Right cardiac atrium (tissue), 5 donors: Measurements from ENCODE around the gene LARGE2. TPM values are rescaled to one million over a fixed set of nuclear protein-coding genes. Genes with fewer than 3 reads are reported as not detected.

Experiments used
- ATAC-seq, 2 donors: fragments of 200-7000 bp; cut with Tn5 transposase; one replicate each; pipeline versions ENCODE4 v1.8.0 to v1.9.1; 2020; ENCODE audit warnings: moderate library complexity in 2 of 2, mild to moderate bottlenecking in 1 of 2
- DNase-seq, 3 donors: peaks; one replicate each; pipeline ENCODE4 v3.0.0-alpha.2; 2020
- H3K27ac ChIP-seq: one replicate; pipeline ENCODE4 v1.5.1; 2013; ENCODE audit warnings: mild to moderate bottlenecking, low read length, control low read depth, moderate library complexity
- H3K27me3 ChIP-seq: one replicate; pipeline ENCODE4 v1.6.1; 2013; ENCODE audit not compliant: control insufficient read depth, insufficient read depth
- H3K4me1 ChIP-seq: one replicate; pipeline ENCODE4 v1.6.1; 2013; ENCODE audit warnings: low read length; ENCODE audit not compliant: control insufficient read depth, insufficient read depth
- H3K4me3 ChIP-seq: one replicate; pipeline ENCODE4 v1.5.1; 2013; ENCODE audit warnings: low read length, control low read depth
- H3K9me3 ChIP-seq: one replicate; pipeline ENCODE4 v1.6.1; 2013; ENCODE audit warnings: low read length; ENCODE audit not compliant: control insufficient read depth
- WGBS: extraction: QIAGEN DNeasy Blood & Tissue Kit; methylation state at CpG from one replicate; pipeline ENCODE4 v1.1.7; 2013; 5-methylcytosine and 5-hydroxymethylcytosine counted together
- intact Hi-C, 4 donors: fragments of 100-400 bp; cut with DNase I; formaldehyde crosslinking; loops; one replicate each; pipeline versions ENCODE4 v1.11.0 to v1.14.0; 2022 to 2023
- polyA plus RNA-seq: library from polyadenylated mRNA; stranded (reverse); fragments of 200-250 nt; gene quantifications from one replicate; pipeline ENCODE4 v1.2.3, GENCODE V29; 2013
- total RNA-seq, 4 donors: library from RNA; stranded (reverse); fragmentation: NEBNext Ultra II Directional; extraction: Animal tissue kit (Norgen Biotek cat#: 25700); gene quantifications; one replicate each; pipeline ENCODE4 v1.2.1, GENCODE V29; 2021
- donor health status: healthy with polysubstance abuse.
- donor health status: DM: no; HTN: yes; CAD: no.
- donor health status: DM: no; HTN: no; CAD: no.
- donor health status: DM: no; HTN: yes; CAD: no; lungs with severe emphysema.
- donor health status: DM: yes; HTN: yes; CAD: no.

LARGE2 gene
- total and polyA plus RNA-seq, 5 donors, result 0.18 to 0.48 (median 0.26) TPM; not detected in 1

- H3K4me3 ChIP-seq, result peak overlapping the region; percentile 95
- DNase-seq (peak; percentile 87 to 94 (median 92)), ATAC-seq (peak; percentile 86 to 87)
- H3K9me3 ChIP-seq, result no peaks in the 10 kb centered on the region
- WGBS, result under 1% methylated on average over 38 of the region's 38 CpGs
- no peaks in the 10 kb centered on the region for H3K4me1 ChIP-seq
- no peaks in the 10 kb centered on the region for H3K27me3 ChIP-seq
- H3K27ac ChIP-seq, result peak overlapping the region; percentile 80
- intact Hi-C loops, result no loop called here
Measured at GRCh38 chr11:45918331-45918941, 4.0 kb upstream of the LARGE2 start.

DNA sequence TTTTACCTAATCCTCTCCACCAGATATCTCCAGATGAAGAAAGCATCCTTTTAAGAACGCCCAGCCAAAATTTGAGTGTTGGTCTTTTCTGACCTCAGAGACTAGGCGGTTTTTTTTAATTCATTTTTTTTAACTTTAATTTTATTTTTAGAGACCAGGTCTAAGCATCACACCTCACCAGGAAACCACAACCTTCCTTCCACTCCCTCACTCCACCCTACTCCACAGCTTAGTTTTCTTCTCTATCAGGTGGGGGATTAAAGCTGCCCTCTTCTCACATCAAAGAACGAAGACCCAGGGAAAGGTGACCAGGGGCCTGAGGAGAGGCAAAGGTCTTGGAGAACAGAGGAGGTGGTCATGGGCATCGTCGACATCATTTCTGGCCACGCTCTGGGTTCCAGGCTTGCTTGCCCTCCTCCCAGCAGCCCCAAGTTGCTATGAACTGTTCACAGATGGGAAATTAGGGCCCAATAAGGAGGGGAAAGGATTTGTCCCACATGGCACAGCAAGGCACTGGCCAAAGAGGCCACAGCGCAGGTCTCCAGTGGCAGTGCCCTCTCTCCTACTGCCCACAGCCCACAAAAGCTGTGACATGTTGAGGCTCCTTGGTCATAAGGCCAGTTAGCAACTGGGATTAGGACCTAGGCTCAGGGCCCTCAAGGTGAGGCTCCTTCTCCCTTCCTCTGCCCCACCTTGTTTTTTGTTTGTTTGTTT is 3.3 kb upstream of the LARGE2 start:
- DNase-seq (peak in 2 of 3 donors; percentile 27 to 56), ATAC-seq (no peak)
- Histone ChIP-seq H3K9me3 (no peaks in the 10 kb centered on the region), H3K27ac (no peak overlapping the region), H3K4me3 (no peak overlapping the region), H3K4me1 (no peaks in the 10 kb centered on the region), H3K27me3 (no peaks in the 10 kb centered on the region)
- 61% methylated on average over 7 of the region's 7 CpGs for WGBS
- intact Hi-C loops, result no loop called here

DNA sequence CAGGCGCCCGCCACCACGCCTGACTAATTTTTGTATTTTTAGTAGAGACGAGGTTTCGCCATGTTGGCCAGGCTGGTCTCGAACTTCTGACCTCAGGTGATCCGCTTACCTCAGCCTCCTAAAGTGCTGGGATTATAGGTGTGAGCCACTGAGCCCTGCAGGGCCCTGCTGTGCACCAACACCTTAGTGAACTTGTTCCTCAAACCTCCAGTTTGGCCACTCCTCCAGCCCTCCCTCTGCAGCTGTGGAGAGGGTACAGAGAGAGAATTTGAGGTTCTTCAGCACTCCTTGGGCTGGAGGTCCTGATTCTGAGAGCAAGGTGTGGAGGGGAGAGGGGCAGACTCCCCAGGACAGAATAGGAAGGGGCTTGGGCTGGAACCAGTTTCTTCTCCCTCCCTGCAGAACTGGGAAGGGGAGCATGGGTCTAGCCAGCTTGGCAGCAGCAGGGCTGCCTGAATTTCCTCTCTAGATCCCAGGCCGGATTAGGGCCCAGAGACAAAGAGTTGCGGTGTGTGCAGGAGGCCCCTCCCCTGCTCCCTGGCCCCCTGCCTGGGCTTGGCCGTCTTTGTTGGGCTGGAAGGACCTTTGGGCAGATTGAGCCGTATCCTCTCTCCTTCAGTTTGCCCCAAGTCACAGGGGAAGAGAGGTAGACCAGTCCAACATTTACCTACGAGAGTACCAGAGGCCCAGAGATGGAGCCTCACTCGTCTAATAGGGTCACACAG is 2.5 kb upstream of the LARGE2 start:
- no peaks in the 10 kb centered on the region for H3K4me1 ChIP-seq
- H3K4me3 ChIP-seq, result no peak overlapping the region
- peak in 2 of 3 donors; percentile 46 to 76 for DNase-seq
- 72% methylated on average over 13 of the region's 13 CpGs for WGBS
- H3K27ac ChIP-seq, result no peak overlapping the region
- no peaks in the 10 kb centered on the region for H3K9me3 ChIP-seq
- ATAC-seq, result no peak
- intact Hi-C loops, result no loop called here
- H3K27me3 ChIP-seq, result no peaks in the 10 kb centered on the region

DNA sequence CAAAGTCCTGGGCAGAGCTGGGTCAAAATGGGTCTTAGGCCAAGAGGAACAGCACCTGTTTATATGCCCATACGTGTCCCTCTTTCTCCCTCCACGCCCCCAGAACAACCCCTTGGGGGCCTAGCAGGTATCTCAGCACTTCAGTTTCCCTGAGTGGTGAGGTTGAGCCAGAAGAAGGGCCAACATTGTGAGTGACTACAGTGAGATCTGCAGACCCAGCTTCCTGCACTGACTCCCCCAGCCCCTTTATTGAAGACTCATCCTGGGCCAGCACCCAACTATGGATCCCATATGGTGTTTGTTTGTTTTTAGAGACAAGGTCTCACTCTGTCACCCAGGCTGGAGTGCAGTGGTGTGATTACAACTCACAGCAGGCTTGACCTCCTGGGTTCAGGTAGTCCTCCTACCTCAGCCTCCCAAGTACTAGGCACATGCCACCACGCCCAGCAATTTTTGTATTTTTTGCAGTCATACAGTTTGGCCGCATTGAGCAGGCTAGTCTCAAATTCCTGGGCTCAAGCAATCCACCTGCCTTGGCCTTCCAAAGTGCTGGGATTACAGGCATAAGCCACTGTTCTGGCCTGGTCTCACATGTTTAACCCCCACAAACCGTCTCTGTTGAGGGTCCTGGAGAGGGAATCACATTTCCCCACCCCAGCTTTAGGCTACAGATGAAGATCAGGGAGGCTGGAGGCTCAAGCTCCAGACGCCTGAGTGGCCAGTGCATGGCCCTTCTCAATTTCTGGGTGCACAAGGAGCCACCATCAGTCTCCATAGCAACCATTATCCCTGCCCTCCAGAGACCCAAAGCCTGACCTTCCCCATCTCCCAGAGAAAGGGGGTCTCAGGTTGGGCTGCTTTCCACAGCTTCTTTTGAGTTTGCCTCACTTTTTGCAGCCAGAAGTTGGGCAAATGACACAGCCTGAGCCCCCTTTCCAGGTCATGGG is 1.7 kb upstream of the LARGE2 start:
- intact Hi-C loops, result no loop called here
- ATAC-seq, result no peak
- Histone ChIP-seq H3K4me3 (no peak overlapping the region), H3K27me3 (no peaks in the 10 kb centered on the region), H3K27ac (no peak overlapping the region), H3K9me3 (no peaks in the 10 kb centered on the region), H3K4me1 (no peaks in the 10 kb centered on the region)
- DNase-seq, result peak in 2 of 3 donors; percentile 16 to 24
- 89% methylated on average over 6 of the region's 6 CpGs for WGBS

GRCh38 chr11:45921561-45922424 is 663 bp upstream of the LARGE2 start:
- intact Hi-C loops, result no loop called here
- DNase-seq, result peak in 2 of 3 donors; percentile 62 to 66

GRCh38 chr11:45924036-45924915 is 1.8 kb downstream of the LARGE2 start:
- Histone ChIP-seq H3K27ac (no peak overlapping the region), H3K4me3 (no peak overlapping the region), H3K27me3 (no peaks in the 10 kb centered on the region), H3K4me1 (no peaks in the 10 kb centered on the region), H3K9me3 (no peaks in the 10 kb centered on the region)
- DNase-seq, result peak in 2 of 3 donors; percentile 32 to 41
- 79% methylated on average over 22 of the region's 22 CpGs for WGBS
- no peak for ATAC-seq
- intact Hi-C loops, result no loop called here

More at GRCh38 chr11:45921561-45922424, 663 bp upstream of the LARGE2 start:
- Histone ChIP-seq H3K27ac (no peak overlapping the region), H3K4me1 (no peaks in the 10 kb centered on the region), H3K27me3 (no peaks in the 10 kb centered on the region), H3K9me3 (no peaks in the 10 kb centered on the region), H3K4me3 (peak overlapping the region; percentile 44)
- ATAC-seq, result no peak
- 31% methylated on average over 54 of the region's 54 CpGs for WGBS

DNA sequence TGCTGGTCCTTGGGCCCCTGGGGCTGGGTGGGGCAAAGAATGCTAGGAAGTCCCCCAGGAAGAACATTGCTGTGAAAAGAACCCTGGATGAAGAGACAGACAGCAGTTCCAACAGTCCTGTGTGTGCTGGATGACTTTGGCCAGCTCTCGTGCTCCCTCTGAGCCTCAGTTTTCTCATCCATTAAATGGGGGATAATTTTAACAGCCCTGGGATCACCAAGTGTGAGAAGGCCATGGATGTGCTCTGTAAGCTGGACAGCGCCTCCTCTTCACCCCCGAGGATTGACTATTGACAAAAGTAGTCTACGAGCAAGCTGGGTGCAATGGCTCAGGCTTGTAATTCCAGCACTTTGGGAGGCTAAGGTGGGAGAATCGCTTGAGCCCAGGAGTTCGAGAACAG is 2.5 kb downstream of the LARGE2 start:
- Histone ChIP-seq H3K4me1 (no peaks in the 10 kb centered on the region), H3K27ac (no peak overlapping the region), H3K9me3 (no peaks in the 10 kb centered on the region), H3K4me3 (no peak overlapping the region), H3K27me3 (no peaks in the 10 kb centered on the region)
- ATAC-seq (no peak), DNase-seq (no peak)
- WGBS, result 89% methylated on average over 6 of the region's 6 CpGs
- intact Hi-C loops, result no loop called here

DNA sequence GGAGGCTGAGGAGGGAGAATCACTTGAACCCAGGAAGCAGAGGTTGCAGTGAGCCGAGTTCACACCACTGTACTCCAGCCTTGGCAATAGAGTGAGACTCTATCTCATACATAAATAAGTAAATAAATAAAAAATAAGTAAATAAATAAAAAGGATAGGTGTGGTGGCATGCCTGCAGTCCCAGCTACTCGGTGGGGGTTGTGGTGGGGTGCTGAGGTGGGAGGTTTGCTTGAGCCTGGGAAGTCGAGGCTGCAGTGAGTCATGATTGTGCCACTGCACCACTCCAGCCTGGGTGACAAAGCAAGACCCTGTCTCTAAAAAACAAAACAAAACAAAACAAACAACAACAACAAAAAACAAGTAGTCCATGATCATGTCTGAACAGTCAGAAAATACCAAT is 3.1 kb downstream of the LARGE2 start:
- Histone ChIP-seq H3K4me1 (no peaks in the 10 kb centered on the region), H3K4me3 (no peak overlapping the region), H3K27ac (no peak overlapping the region), H3K9me3 (no peaks in the 10 kb centered on the region), H3K27me3 (no peaks in the 10 kb centered on the region)
- DNase-seq (no peak), ATAC-seq (no peak)
- intact Hi-C loops, result no loop called here
- WGBS, result 80% methylated on average over 3 of the region's 3 CpGs

DNA sequence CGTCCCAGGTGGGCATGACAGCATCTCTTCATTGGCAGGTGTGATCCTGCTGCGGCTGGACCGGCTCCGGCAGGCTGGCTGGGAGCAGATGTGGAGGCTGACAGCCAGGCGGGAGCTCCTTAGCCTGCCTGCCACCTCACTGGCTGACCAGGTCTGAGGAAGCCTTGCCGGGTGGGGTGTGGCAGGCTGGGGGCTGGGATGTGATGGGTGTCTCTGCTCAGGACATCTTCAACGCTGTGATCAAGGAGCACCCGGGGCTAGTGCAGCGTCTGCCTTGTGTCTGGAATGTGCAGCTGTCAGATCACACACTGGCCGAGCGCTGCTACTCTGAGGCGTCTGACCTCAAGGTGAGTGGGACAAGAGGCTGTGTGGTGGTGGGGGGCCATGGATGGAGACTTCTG is 3.5 kb downstream of the LARGE2 start:
- Histone ChIP-seq H3K9me3 (no peaks in the 10 kb centered on the region), H3K4me3 (no peak overlapping the region), H3K27me3 (no peaks in the 10 kb centered on the region), H3K27ac (no peak overlapping the region), H3K4me1 (no peaks in the 10 kb centered on the region)
- DNase-seq (peak in 1 of 3 donors; percentile 40), ATAC-seq (no peak)
- 40% methylated on average over 12 of the region's 12 CpGs for WGBS
- intact Hi-C loops, result no loop called here
